ENCODE results near the gene ANKRD66.

DNA sequence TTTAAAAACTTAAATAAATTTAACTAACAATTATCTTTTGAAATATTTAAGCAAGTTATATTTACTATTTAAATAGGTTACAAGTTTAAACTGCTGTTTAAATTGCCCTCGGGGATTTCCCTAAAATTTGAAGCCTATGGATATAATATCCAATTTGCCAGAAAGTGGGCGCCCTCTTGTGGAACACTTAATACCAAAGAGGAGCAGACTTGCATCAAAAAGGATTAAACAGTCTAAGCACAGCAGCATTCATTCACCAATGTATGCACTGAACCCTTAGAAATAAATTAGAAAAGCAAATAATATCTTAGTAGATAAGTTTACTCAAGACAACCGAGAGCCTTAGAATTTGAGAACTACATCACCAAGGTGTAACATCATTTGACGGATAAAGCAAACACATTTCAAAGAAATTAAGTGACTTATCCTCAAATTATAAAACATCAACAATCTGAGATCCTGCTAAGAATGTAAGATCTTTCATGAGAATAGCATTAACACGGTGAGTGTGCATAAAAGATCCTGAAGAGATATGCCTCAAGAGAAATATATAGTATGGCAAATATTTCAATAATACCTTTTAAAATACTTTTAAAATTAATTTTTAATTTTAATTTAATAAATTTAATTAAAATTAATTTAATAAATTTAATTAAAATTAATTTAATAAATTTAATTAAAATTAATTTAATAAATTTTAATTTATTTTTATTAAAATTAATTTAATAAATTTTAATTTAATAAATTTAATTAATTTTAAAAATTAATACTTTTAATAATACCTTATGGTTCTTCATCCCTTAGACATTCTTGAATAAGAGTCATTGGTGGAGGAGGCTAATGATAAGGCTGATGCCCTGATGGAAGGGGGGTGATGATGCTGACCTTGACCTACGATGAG is 35.0 kb downstream of the ANKRD66 start:
- TF ChIP-seq, protein P1, sequence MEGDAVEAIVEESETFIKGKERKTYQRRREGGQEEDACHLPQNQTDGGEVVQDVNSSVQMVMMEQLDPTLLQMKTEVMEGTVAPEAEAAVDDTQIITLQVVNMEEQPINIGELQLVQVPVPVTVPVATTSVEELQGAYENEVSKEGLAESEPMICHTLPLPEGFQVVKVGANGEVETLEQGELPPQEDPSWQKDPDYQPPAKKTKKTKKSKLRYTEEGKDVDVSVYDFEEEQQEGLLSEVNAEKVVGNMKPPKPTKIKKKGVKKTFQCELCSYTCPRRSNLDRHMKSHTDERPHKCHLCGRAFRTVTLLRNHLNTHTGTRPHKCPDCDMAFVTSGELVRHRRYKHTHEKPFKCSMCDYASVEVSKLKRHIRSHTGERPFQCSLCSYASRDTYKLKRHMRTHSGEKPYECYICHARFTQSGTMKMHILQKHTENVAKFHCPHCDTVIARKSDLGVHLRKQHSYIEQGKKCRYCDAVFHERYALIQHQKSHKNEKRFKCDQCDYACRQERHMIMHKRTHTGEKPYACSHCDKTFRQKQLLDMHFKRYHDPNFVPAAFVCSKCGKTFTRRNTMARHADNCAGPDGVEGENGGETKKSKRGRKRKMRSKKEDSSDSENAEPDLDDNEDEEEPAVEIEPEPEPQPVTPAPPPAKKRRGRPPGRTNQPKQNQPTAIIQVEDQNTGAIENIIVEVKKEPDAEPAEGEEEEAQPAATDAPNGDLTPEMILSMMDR (IDR thresholded peaks at IDR 0.05; ENCODE audit: extremely low read depth in 1 of 2, insufficient read depth in 1 of 2, low read depth in 1 of 2, low read length in 2 of 2): peak; percentile 50 to 60
- TF ChIP-seq POLR2A (IDR thresholded peaks at IDR 0.05; ENCODE audit: low read depth, low read length) (no peak), EZH2 (IDR thresholded peaks at IDR 0.05; ENCODE audit: borderline replicate concordance, low read depth, low read length, severe bottlenecking) (no peak), JUN (IDR thresholded peaks at IDR 0.05; ENCODE audit: borderline replicate concordance, insufficient read depth, insufficient read length, low read depth) (no peak), GATA2 (IDR thresholded peaks at IDR 0.05; ENCODE audit: insufficient read depth, insufficient read length, low read depth, low read length) (no peak), POLR2AphosphoS5 (IDR thresholded peaks at IDR 0.05; ENCODE audit: insufficient read depth, low read depth, low read length) (no peak), MYC (IDR thresholded peaks at IDR 0.05; ENCODE audit: low read depth, low read length) (no peak)
- TF ChIP-seq, protein P2, sequence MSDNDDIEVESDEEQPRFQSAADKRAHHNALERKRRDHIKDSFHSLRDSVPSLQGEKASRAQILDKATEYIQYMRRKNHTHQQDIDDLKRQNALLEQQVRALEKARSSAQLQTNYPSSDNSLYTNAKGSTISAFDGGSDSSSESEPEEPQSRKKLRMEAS (IDR thresholded peaks at IDR 0.05; ENCODE audit: insufficient read depth, insufficient read length): no peak
